GM18519 (cell line): Measurements from ENCODE around the gene EPAS1.

Experiments
- ATAC-seq: cut with Tn5 transposase; IDR thresholded peaks from one replicate; pipeline ENCODE4 v1.9.1; 2021; ENCODE audit warnings: mild to moderate bottlenecking, moderate library complexity; ENCODE audit not compliant: unreplicated experiment, low FRiP score

EPAS1 gene

GRCh38 chr2:46299365-46300263 is 2.4 kb downstream of the EPAS1 start:
- no peak for ATAC-seq

GRCh38 chr2:46300406-46300832 is 3.2 kb downstream of the EPAS1 start:
- ATAC-seq = no peak

GRCh38 chr2:46302005-46302695 is 4.9 kb downstream of the EPAS1 start:
- ATAC-seq = no peak

GRCh38 chr2:46303233-46303632 is 6.0 kb downstream of the EPAS1 start:
- no peak for ATAC-seq

- no peak for ATAC-seq
Observed at GRCh38 chr2:46303822-46304221, 6.6 kb downstream of the EPAS1 start.

- ATAC-seq = no peak
Observed at GRCh38 chr2:46304635-46305034, 7.4 kb downstream of the EPAS1 start.

GRCh38 chr2:46305187-46305586 is 8.0 kb downstream of the EPAS1 start:
- ATAC-seq = no peak

GRCh38 chr2:46305767-46306166 is 8.6 kb downstream of the EPAS1 start:
- no peak for ATAC-seq

- ATAC-seq = no peak
Observed at GRCh38 chr2:46306330-46306751, 9.1 kb downstream of the EPAS1 start.

- ATAC-seq = no peak
Observed at GRCh38 chr2:46306988-46307655, 9.9 kb downstream of the EPAS1 start.

- ATAC-seq = no peak
Observed at GRCh38 chr2:46308081-46308480, 10.9 kb downstream of the EPAS1 start.

- no peak for ATAC-seq
Observed at GRCh38 chr2:46308629-46309028, 11.4 kb downstream of the EPAS1 start.

GRCh38 chr2:46309052-46309953 is 12.1 kb downstream of the EPAS1 start:
- ATAC-seq = no peak

- no peak for ATAC-seq
Observed at GRCh38 chr2:46310446-46310845, 13.2 kb downstream of the EPAS1 start.

GRCh38 chr2:46311651-46312223 is 14.5 kb downstream of the EPAS1 start:
- ATAC-seq = no peak

GRCh38 chr2:46313063-46313462 is 15.9 kb downstream of the EPAS1 start:
- no peak for ATAC-seq

- no peak for ATAC-seq
Observed at GRCh38 chr2:46314065-46314835, 17.0 kb downstream of the EPAS1 start.

GRCh38 chr2:46315103-46315890 is 18.1 kb downstream of the EPAS1 start:
- no peak for ATAC-seq
